ENCODE data around the gene DHRSX.
"Not testable (repeated sequence)": the region's sequence is repeated elsewhere in the genome, so short reads cannot be mapped to it uniquely, and the experiment has no call there.

The DHRSX gene

DNA sequence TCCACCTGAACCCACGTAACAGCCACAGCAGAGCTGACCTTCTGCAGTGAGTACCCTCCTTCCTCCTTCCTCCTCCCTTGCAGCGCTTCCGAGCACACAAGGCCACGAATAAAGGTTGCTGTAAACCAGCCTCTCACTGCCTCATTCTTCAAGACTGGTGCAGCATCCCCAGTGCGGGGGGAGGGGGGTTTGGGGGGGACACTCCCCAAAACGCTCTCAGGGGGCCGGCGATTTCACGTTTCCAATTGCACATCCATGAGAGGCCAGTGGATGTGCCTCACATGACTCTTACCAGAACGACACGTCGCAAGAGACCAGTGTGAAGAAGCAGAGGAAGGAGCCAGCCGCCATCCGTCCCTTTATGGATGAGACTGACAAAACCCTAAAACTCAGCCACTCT, 5.2 kb downstream of the DHRSX start:
- no peak for DNase-seq

- DNase-seq = no peak
Measured at GRCh38 chrX:2492531-2493218, 8.1 kb downstream of the DHRSX start.

GRCh38 chrX:2490634-2491033, 10.1 kb downstream of the DHRSX start:
- no peak for DNase-seq

DNA sequence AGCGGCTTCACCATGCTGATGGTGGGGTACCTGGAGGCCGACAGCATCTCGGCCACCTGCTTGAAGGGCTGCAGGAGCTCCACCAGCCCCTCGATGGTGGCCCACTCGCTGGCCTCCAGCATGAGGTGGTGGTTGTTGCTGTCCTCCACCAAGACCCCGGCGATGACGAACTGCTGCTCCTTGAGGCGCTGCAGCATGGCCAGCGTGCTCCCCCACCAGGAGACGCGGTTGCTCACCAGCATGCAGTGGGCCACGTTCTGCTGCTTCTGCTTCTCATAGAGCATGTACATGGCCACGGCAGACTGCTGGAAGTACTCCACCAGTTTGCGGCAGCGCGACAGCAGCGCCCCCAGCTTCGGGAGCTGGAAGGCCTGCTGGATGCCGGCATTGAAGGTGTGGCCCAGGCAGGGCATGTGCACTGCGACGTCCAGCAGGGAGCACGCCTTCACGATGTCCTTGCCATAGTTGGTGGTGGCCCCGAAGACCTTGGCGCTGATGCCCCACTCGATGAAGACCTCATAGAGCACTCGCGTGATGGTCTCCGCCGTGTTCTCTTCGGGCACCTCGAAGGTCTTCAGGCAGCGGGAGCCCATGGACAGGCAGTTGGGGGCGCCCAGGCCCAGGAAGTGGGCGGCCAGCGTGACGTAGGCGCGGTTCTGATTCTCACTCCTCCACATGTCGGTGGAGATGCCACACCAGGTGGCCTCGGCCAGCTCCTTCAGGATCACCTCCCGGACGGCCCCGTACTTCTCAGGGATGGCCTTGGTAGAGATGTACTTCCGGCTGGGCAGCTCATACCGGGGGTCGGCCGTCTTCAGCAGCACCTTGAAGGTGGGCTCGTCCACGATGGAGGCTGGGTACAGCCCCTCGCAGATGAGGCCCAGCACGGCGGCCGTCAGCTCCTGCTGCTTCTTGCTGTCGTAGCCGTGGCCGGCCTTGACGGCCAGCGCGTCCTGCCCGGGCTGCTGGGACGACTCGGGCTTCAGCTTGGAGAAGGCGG, 11.0 kb downstream of the DHRSX start:
- no peak for DNase-seq

- DNase-seq = no peak
Measured at GRCh38 chrX:2488621-2489285, 12.0 kb downstream of the DHRSX start.

GRCh38 chrX:2487366-2487765, 13.4 kb downstream of the DHRSX start:
- DNase-seq = no peak

DNA sequence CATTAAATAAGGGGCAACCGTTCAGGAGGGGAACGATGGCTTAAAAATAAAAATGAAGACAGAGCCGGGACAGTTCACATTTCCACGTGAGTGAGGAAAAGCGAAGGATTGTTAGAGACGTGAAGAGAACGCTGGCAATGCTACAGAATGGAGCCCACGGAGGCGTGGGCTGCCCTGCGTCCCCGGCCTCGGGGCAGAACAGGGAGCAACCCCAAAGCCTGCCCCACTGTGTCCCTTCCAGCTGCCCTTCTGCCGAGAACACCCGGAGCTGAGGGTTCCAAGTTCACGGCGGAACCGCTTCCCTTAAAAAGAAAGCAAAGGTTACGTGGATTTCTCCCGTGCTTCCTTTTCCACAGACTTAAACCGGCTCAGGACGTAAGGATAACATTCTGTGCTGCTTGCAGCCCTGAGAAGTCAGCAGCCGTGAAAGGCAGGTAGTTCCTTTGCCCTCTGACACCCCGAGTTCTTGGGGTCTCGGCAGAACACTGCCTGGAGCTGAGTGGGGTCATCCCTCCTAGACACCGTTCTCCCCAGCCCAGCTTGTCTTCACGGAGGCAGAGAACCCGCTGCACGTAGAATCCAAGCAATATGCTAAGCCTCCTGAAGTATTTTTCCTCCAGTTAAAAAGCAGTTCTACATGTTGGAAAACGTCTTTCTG, 14.2 kb downstream of the DHRSX start:
- no peak for DNase-seq

- DNase-seq = no peak
Measured at GRCh38 chrX:2485789-2486345, 14.9 kb downstream of the DHRSX start.

- DNase-seq = no peak
Measured at GRCh38 chrX:2484721-2485648, 15.8 kb downstream of the DHRSX start.

GRCh38 chrX:2484256-2484655, 16.5 kb downstream of the DHRSX start:
- no peak for DNase-seq

DNA sequence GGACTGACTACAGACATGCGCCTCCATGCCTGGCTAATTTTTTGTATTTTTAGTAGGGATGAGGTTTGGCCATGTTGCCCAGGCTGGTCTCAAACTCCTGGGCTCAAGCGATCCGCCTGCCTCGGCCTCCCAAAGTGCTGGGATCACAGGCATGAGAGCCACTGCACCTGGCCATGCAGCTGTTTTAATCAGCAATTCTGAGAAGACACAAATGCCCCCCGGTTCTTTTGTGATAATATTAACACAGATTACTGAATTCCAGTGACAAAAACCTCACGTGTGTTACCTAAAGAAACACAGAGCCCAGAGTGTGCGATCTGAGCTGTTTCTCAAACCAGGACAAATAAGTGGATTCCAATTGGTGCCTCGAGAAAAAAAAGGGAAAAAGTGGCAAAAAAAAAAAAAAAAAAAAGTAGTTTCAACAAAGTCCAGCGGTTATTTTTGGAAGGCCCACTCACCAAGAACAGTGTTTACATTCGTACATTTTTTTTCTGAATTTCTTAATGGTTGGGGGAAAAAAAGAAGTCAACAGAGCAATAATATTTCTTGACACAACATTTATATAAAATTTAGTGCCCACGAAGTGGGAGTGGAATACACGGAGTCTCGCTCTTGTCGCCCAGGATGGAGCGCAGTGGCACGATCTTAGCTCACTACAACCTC, 17.2 kb downstream of the DHRSX start:
- no peak for DNase-seq

- DNase-seq = not testable (repeated sequence)
Measured at GRCh38 chrX:2481597-2481996, 19.2 kb downstream of the DHRSX start.

GRCh38 chrX:2479982-2480381, 20.8 kb downstream of the DHRSX start:
- not testable (repeated sequence) for DNase-seq

DNA sequence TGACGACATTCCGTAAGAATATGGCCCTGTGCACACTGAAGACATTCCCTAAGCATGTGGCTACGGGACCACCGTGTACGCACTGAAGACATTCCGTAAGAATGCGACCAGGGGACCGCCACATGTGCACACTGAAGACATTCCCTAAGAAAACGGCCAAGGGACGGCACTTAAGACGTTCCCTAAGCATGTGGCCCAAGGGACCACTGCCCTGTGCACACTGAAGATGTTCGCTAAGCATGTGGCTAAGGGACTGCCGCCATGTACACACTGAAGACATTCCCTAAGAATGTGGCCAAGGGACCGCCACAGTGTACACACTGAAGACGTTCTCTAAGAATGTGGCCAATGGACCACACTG, 21.4 kb downstream of the DHRSX start:
- DNase-seq = no peak

- no peak for DNase-seq
Measured at GRCh38 chrX:2478546-2479419, 22.0 kb downstream of the DHRSX start.

DNA sequence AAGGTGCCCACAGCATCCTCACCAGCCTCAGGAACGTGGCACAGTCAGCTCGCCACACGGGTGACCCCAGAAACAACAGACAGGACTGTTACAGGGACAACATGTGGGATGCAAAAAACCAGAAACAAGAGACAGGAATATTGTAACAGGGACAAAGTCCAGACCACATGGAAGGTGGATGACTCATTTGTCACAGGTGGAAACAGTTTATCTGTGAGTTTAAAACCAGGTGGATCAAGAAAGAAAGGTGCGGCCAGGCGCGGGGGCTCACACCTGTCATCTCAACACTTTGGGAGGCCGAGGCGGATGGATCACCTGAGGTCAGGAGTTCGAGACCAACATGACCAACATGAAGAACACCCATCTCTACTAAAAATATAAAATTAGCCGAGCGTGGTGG, 23.5 kb downstream of the DHRSX start:
- DNase-seq = not testable (repeated sequence)

DNA sequence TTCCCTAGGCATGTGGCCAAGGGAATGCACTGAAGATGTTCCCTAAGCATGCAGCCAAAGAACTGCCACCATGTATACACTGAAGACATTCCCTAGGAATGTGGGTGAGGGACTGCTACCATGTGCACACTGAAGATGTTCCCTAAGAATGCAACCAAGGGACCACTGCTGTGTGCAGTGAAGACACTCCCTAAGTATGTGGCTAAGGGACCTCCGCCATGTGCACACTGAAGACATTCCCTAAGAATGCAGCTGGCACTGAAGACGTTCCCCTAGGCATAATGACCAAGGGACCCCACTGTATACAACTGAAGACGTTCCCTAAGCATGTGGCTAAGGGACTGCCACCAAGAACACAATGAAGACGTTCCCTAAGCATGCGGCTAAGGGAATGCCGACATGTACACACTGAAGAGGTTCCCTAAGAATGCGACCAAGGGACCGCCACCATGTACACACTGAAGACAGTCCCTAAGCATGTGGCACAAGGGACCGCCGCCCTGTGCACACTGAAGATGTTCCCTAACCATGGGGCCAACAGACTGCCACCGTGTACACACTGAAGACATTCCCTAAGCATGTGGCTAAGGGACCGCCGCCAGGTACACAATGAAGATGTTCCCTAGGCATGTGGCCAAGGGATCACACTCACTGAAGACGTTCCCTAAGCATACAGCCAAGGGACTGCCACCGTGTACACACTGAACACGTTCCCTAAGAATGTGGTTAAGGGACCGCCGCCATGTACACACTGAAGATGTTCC, 25.6 kb downstream of the DHRSX start:
- DNase-seq = no peak

DNA sequence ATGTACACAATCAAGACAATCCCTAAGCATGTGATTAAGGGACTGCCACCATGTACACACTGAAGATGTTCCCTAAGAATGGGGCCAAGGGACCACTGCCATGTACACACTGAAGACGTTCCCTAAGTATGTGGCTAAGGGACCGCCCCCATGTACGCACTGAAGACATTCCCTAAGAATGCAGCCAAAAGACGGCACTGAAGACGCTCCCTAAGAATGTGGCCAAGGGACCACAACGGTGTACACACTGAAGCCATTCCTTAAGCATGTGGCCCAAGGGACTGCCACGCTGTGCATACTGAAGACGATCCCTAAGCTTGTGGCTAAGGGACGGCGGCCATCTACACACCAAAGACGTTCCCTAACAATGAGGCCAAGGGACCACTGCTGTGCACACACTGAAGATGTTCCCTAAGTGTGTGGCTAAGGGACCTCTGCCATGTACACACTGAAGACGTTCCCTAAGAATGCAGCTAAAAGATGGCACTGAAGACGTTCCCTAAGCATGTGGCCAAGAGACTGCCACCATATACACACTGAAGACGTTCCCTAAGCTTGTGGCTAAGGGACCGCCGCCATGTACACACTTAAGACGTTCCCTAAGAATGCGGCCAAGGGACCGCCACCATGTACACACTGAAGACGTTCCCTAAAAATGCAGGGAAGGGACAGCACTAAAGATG, 26.4 kb downstream of the DHRSX start:
- DNase-seq = no peak

DNA sequence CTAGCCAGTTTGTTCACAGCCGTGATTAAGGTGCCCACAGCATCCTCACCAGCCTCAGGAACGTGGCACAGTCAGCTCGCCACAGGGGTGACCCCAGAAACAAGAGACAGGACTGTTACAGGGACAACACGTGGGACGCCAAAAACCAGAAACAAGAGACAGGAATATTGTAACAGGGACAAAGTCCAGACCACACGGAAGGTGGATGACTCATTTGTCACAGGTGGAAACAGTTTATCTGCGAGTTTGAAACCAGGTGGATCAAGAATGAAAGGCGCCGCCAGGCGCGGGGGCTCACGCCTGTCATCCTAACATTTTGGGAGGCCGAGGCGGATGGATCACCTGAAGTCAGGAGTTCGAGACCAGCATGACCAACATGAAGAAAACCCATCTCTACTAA, 27.7 kb downstream of the DHRSX start:
- not testable (repeated sequence) for DNase-seq

All from stimulated activated CD8-positive, alpha-beta memory T cell treated with anti-CD3 and anti-CD28 coated beads, Interleukin-4, amount 100 ng/mL, for 48 hours (primary cell).